NCI-H2029 (cell line): Measurements from ENCODE around the gene SINHCAF.

Experiments used
- DNase-seq: peaks from one replicate; lab custom pipeline; 2025; lab: John Stamatoyannopoulos, UW

The SINHCAF gene

DNA sequence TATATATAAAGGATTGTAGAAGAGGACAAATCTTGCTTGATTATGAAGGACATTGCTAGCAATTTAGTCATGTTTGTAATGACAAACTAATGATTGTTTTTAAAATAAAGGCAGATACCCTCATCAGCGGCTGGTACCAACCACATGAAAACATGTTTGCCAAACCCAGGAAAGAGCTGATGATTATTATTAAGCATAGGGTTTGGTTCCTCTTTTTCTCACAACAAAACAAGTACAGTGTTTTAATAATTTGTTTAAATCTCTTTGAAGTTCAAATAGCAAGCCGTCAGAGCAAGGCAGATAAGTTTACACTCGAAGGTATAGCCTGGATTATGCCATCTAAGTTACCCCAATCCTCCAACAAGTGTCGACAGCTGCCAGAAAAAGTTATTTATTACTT is 5.3 kb upstream of the SINHCAF start:
- no peak for DNase-seq

DNA sequence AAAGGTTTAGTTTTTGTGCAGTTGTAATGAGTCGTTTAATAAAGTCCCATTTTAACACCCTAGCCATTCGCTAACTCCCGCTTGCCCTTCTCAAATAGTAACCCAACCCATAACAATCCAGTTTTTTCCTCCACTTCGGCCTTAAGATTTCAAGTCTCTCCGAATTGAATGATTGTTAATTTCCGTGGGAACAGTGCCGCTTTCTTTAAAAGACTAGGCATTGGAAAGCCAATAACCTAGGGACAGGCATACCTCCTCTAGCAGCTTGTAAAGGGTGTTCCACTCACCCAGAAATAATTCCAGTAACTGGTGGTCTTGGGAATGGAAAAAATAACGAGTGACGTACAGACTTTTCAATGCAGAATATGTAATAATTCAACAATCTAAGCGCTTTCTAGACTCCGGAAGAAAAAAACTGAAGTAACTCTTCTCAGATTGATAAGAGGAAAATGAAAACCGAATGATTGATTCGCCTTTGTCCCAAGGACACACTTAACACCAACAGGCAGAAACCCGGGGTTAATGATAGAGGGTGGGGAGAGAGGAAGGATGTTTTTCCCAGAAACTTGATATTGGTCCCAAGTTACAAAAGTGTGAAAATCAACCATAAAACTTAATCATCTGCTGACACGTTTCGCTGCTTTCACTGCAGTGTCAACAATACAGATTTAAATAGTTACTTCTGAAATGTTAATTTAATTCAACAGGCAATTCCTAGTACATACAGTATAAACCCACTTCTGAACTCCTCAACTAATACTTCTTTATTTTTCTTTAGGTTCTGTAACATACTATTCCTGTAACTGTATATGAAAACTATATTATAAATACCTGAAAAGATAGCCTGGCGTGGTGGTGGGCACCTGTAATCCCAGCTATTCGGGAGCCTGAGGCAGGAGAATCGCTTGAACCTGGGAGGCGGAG is 1.0 kb upstream of the SINHCAF start:
- DNase-seq = no peak

DNA sequence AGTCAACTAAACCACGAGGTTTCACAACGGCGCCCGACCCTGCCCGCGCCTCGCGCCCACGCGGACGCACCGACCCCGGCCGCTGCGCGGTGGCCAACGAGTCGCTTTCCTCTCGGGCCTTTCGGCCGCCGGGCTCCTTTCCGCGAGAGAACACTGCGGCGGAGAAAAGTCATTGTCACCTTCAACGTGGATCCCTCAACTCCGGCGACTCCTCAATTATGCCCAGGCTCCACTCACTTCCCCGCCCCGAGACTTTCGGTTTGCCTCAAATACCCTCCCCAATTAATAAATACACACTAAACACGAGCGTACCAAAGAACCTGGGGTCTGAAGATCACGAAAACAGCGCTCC is 450 bp downstream of the SINHCAF start:
- no peak for DNase-seq

DNA sequence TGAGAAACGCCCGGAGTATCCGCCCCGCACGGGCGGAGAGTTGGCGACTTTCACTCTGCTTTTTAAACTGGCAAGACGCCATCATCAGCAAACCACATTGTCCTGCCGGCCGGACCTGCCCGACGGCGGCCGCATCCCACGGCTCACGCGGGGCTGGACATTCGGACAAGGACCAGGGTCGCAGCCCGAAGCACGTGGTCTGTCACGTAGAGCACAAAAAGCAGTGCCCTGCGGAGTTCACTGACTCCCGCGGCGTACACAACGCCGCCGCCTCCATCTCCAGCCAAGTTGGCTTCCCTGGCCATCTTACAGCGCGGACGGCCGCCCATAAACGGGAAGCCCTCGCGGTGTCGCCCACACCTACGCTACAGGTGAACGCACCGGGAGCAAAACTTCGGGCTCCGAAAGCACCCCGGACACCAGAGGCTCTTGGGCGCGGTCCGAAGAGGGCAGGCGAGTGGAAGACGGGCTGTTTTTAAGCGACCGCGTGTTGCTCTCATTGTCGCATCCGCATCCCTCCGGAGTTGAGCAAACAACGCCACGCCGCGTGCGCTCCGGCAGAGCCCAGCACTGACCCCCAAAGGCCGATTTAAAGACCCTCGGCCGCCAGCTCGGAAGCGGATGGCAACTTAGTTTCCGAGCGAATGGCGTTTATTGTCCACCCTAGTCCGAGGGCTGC is 966 bp downstream of the SINHCAF start:
- DNase-seq = peak; percentile 61

DNA sequence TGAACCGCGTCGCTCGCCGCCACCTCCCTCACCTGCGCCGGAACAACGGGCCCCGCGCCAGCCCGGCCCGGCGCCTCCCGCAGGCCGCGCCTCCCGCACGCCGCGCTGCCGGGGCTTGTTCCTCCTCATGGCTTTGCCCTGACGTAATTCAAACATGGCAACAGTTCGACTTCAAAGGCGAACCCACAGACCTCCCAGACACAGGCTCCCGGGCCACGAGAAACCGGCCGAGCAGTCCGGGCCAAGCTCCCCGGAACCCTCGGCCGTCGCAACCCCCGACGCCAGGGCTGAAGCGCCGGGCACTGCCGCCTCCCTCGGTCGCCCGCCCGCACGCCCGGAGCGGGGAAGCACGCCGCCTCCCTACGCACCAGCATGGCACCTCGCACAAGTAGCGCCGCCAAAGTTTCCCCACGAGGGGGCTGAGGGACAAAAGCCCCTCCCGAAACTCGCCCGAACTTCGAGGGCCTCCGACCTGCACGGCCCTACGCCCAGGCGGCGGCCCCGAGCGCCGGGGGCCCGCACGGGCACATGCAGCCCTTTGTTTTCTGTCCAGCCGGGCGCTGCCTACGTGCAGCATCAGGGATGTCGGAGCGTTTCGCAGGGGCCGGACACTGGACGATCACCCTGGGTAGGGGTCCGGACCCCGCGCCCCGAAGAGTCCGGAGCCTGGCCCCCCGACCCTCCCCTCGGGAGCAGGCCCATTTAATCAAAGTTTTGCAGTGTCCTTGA is 1.7 kb downstream of the SINHCAF start:
- peak; percentile 74 for DNase-seq

DNA sequence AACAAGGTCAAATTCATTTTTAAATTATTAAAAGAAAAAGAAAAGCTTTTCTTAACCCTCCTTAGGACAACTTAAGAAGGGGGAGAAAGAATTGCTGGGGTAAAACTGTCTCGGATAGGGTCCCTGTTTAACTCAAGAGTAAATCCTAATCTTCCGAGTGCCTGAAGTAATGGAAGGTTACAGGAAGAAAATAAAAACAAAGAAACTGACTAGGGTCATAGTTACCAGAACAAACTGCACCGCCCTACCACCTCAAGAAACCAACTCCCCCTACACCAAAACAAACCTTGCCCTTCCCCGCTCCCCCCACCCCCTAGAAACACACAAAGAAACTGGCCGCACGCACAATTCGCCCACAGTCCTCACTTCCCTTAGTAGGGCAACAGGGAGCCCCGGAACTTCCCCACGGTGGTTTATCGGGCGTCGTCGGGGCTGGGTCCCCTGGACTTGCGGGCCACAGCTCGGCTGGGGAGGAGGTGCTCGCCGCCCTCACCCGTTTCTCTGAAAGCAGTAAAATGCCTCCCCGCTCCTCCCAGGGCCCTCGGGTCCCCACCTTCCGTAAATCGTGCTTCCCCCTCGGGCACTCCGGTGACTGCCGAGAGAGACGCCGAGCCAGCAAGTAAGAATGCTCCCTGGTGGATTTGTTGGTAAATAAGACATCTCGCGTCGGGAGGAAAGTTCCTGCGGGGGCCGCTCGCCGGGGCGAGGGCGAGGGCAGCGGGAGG is 2.4 kb downstream of the SINHCAF start:
- peak; percentile 60 for DNase-seq

DNA sequence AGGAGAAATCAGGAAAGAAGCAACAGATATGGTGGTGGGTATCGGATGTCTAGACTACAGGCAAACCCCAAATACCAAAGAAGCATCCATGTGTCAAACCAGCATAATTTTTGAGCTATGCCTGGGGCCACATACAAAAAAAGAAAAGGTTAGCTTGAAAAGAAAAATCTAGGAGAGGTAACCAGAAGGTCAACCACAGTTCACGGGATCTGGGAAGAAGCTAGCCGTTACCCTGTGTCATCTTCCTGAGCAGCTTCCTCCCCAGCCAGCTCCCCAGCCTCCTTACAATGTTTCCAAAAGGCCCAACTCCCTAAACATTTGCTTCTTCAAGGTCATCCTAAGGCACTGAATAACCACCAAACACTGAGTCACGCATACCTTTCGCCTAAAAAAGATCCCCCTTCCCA is 3.1 kb downstream of the SINHCAF start:
- no peak for DNase-seq

DNA sequence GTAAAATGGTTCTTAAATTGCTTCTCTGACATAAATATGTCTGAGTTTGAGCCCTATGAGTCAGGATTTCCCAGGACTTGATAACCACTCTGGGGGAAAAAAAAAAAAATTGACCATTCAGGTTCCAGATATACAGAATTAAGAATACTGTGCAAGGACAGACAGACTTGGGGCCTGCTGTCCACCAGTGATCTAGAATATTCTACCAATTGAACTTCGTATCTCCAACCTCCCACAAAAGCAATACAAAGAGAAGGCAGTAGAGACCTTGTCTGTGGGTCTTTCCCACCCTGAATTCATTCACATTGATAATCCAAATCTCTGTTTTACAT is 4.1 kb downstream of the SINHCAF start:
- DNase-seq = no peak

DNA sequence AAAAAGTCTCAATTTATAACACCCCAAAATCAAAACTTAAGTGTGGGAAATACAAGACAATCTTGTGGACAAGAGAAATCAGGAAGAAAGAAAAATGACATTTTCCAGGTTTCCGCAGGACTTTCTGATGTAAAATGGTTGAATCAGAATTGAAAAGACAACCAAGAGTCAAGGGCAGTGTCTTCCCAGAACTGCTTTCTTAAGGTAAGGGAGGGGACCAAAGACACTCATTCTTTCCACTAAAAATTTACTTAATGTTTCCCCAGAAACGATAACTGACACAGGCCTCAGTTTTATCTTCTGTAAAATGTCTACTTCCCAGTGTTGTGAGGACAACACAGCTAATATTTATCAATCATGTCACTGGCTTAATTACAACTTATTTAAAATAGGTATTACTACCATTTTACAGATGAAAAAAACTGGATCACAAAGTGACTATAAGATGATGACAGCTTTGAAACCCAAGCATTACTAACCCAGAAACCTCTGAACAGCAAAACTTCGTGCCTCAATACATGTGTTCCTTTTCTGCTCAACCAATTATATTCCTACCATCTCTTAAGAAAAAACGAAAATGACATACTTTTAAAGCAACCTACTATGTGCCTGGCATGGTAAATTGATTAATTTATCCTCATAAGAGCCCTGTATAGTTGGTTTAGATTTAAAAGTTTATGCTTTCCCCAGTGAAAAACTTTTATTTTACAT is 4.6 kb downstream of the SINHCAF start:
- no peak for DNase-seq

DNA sequence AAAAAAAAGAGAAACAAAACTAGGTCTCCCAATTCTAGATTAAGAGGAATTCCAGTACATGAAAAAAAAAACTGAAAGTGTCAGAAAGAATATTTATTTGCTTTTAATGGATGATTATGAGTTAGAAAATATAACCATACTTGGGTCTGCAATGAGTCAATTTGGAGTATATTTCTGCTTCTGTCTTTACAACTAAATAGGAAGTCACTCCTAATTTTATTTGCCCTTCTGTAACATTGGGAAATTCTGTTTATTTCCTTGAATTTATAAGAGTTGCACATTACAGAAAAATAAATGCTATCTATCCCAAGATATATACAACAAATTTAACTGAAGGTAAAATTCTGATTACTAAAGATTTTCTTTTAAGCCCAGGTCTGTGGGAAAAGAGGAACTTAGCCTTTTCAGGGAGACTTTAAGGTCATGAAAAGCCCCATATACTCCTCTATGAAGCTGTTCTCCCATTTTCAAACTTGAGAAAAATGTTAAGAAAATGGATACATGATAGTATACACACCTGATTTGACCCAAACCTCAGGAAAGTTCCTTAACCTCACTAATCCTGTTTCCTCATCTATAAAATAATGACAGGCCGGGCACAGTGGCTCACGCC is 7.2 kb downstream of the SINHCAF start:
- DNase-seq = no peak

DNA sequence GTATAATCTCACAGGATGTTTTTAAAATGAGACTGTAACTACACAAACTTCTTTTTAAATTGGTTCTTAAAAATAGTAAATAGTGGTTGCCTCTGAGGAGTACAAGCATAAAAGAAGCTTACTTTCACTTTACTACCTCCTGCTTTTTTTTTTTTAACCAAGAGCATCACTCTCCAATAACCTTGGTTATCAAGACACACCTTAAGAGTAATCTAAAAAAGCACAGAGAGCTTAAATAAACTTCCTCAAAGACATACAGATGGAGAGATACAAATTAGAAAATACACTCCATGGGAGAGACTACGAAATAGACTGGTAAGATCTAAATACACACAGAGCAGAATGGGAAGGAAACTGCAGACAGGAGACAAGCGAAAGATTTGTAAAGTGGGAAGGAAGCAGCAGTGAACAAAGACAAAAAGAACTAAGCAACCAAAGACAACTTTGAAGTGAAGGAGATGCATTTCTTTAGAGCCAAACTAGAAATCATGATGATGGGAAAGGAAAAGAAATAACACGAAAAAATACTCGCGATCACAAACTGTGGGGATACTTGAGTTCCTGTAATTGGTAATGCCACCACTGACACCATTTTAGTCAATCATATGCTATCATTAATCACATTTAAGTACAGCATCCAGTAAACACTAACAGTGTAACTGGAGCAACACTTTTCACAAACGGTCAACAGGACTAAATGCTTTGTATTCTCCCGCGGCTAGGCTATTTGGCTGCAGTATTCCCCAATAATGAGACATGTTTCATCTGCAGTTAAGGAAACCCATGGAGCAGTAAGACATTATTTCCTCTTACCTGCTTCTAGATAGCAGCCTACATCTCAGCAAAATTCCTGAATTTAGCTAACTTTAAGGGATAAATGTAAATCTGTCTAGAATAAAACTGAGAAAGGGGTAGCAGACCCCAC is 8.2 kb downstream of the SINHCAF start:
- DNase-seq = no peak

DNA sequence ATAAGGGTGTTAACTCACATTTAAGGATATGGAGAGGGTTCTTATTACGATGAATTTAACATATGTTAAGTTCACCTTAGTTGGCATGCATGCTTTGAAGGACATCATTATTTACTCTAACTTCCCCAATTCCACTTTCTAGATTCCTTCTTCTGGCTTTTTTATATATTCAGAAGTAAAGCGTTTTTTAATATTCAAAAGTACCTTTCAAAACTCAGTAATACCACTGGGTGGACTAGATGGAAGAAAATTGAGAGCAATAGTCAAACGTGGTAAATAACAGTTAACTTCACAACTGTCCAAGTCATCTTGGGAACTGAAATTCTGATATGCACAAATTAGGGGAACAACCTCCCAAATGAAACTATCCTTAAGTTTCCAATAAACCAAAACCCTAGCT is 9.1 kb downstream of the SINHCAF start:
- no peak for DNase-seq

DNA sequence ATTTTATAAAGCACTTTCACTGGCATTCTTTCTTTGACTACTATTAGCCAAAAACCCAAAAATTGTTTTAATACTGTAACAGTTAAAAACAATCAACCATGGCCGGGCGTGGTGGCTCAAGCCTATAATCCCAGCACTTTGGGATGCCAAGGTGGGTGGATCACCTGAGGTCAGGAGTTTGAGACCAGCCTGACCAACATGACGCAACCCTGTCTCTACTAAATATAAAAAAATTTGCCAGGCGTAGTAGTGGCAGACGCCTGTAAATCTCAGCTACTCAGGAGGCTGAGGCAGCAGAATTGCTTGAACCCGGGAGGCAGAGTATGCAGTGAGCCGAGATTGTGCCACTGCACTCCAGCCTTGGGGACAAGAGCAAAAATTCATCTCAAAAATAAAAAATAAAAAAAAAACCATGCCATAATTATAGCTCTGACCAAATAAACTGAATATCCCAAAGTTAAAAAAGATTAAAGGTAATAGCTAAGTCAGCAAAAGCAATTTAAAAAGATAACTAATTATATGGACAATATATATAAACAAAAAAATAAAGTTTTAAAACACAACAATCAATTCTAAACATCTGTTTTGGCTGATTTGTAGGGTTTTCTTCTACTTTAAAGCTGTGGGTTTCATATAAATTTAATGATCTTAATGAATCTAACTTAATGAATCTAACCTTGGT is 10.0 kb downstream of the SINHCAF start:
- no peak for DNase-seq

DNA sequence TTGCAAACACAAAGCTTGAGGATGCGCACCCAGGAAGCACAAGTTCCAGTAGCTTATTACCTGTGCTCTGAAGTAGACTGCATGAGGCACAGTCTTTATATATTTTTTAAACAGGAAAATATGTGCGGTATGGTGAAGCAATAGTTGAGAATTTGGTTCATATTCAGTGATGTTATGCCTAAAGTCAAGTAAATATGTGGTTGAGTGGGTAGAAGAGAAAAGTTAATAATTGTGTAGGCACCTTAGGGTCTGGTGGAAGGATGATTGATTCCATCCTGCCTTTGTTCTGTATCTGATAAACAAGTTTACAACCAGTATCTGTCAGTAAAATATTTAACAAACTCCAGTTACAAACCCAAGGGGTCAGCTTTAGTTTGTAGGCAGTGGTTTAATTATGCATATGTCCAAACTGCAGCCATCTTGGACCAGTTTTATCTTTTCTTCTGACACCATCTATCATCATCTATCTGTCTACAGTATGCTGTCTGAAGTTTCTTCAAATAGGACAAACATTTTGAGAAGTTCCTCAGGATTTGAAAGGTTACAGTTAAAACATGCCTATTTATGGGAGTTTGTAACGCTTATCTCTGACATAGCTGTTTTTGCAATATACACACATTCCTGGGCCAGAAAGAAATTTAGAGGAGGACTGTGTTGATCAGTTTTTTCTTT is 10.8 kb downstream of the SINHCAF start:
- no peak for DNase-seq

DNA sequence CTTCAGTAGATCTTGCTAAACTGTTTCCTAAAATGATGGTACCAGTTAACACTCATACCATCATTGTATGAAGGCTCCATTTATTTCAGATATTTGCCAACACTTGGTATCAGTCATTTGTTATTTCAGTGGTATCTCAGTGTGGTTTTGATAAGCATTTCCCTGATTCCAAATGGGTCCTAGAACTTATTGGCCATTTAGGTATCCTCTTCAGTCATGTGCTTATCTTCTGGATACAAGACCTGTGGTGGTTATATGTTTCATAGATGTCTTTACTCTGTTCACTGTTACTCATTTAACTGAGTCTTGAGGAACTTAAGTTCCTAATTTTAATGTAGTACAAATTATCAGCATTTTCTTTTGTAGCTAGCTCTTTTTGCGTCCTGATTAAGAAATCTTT is 13.5 kb downstream of the SINHCAF start:
- no peak for DNase-seq

DNA sequence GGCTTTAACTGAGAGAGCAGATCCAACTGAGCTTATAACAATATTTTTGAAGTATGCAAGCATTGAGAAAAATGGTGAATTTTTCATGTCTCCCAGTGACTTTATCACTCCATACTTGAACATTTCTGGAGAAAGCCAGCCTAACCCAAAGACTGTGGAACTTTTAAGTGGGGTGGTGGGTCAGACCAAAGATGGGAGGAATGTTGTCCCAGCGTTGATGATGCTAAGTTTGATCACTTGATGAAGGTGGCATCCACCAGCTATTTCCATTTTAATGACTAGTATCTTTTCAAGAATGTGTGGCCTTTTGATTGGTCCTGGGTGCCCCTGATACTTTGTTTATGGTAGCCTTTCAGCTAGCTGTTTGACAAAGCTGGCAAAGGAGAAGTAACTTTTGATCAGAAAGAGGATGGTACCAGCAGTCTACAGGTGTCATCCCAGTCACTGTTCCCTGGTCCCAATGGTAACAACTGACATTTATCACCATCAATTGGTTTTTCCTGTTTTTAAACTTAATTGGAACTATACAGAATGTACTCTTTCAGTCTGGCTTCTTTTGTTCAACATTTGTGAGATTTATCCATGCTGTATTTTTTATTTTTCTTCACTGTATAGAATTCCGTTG is 14.2 kb downstream of the SINHCAF start:
- no peak for DNase-seq

DNA sequence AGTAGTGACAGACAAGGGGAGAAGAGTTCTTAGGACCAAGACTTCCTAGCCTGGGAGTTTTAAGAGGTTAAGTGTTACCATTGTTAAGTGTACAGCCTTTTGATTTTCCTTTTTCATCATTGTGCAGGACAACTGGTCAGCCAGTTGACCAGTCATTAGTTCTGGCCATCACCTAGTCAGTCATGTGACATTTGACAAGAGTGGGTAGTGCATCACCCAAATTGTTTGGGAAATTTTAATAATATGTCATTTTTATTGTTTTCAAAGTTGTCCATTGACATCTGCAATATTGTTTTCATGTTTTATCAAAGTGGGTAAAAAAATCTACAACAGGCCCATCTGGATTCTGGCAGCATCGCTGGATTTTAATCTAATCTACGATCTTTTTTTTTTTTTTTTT is 15.5 kb downstream of the SINHCAF start:
- DNase-seq = no peak

DNA sequence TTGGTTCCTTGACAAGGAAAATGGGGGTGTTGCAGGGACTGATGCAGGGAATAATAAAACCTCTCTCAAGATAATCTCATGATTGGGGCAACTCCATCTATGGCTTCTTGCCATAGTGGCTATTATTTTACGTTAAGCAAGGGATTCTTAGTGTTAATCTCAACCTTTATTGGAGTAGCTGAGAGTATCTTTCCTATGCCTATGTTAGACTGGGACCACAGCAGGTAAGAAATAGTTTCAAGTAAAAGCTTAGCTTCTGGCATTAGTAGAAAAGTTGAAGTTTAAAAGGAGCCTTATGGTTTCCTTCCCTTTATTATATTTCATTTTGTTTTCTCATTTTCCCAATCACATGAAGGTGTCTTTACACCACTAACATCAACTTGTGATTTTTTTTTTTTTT is 16.7 kb downstream of the SINHCAF start:
- DNase-seq = no peak

DNA sequence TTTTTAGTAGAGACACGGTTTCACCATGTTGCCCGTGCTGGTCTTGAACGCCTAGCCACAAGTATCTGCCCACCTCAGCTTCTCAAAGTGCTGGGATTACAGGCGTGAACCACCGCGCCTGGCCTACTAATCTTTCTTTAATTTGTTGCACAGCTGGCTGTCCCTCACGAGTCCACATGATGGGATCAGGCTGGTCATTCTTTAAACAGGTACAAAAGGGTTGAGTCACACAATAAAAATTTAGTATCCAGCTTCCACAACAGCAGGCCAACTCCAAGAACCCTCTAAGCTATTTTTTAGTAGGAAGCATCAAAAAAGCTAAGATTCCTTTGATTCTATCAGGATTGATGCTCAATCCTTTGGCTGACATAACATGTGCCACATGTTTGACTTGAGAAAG is 17.8 kb downstream of the SINHCAF start:
- no peak for DNase-seq
